ENCODE data around the gene BEST3. TPM values are rescaled to one million over a fixed set of nuclear protein-coding genes. Genes with fewer than 3 reads are reported as not detected.

Gene BEST3
- total and polyA plus RNA-seq, 4 donors: 0.83 to 2.6 (median 1.9) TPM

- DNase-seq (ENCODE audit: low read depth in 4 of 6, low spot score in 6 of 6): no peak
- H3K27me3 ChIP-seq (ENCODE audit: control insufficient read depth, insufficient read depth, low read length): no peaks in the 10 kb centered on the region
- no CpG with 5 or more reads among the region's 1 CpG for WGBS (ENCODE audit: insufficient coverage)
These were observed 20.5 kb upstream of the BEST3 start for GRCh38 chr12:69719336-69720316.

GRCh38 chr12:69714542-69714941, 15.4 kb upstream of the BEST3 start:
- H3K27me3 ChIP-seq (ENCODE audit: control insufficient read depth, insufficient read depth, low read length): no peaks in the 10 kb centered on the region
- no peaks in the 10 kb centered on the region for H3K36me3 ChIP-seq (ENCODE audit: control insufficient read depth, insufficient read depth, low read length)
- no peak overlapping the region for H3K27ac ChIP-seq (ENCODE audit: low read depth, low read length)
- WGBS (ENCODE audit: insufficient coverage): no CpG with 5 or more reads among the region's 3 CpGs
- no peaks in the 10 kb centered on the region for H3K4me1 ChIP-seq (ENCODE audit: control insufficient read depth, insufficient read depth, low read length)
- H3K4me3 ChIP-seq (ENCODE audit: low read depth, low read length): no peak overlapping the region
- no peaks in the 10 kb centered on the region for H3K9me3 ChIP-seq (ENCODE audit: control insufficient read depth, insufficient read depth, low read length)
- DNase-seq (ENCODE audit: low read depth in 4 of 6, low spot score in 6 of 6): no peak

More at GRCh38 chr12:69719336-69720316, 20.5 kb upstream of the BEST3 start:
- H3K4me1 ChIP-seq (ENCODE audit: control insufficient read depth, insufficient read depth, low read length): no peaks in the 10 kb centered on the region
- no peak overlapping the region for H3K4me3 ChIP-seq (ENCODE audit: low read depth, low read length)
- no peak overlapping the region for H3K27ac ChIP-seq (ENCODE audit: low read depth, low read length)
- H3K9me3 ChIP-seq (ENCODE audit: control insufficient read depth, insufficient read depth, low read length): peaks cover under 1% of the 10 kb centered on the region
- H3K36me3 ChIP-seq (ENCODE audit: control insufficient read depth, insufficient read depth, low read length): no peaks in the 10 kb centered on the region

GRCh38 chr12:69712826-69713225, 13.7 kb upstream of the BEST3 start:
- 100% methylated on average over 2 of the region's 2 CpGs for WGBS (ENCODE audit: insufficient coverage)

GRCh38 chr12:69708649-69709048, 9.5 kb upstream of the BEST3 start:
- Histone ChIP-seq H3K4me3 (ENCODE audit: low read depth, low read length) (no peak overlapping the region), H3K36me3 (ENCODE audit: control insufficient read depth, insufficient read depth, low read length) (no peaks in the 10 kb centered on the region), H3K9me3 (ENCODE audit: control insufficient read depth, insufficient read depth, low read length) (no peaks in the 10 kb centered on the region), H3K27ac (ENCODE audit: low read depth, low read length) (no peak overlapping the region), H3K27me3 (ENCODE audit: control insufficient read depth, insufficient read depth, low read length) (no peaks in the 10 kb centered on the region), H3K4me1 (ENCODE audit: control insufficient read depth, insufficient read depth, low read length) (no peaks in the 10 kb centered on the region)
- no peak for DNase-seq (ENCODE audit: low read depth in 4 of 6, low spot score in 6 of 6)
- WGBS (ENCODE audit: insufficient coverage): no CpG with 5 or more reads among the region's 3 CpGs

More at GRCh38 chr12:69712826-69713225, 13.7 kb upstream of the BEST3 start:
- no peaks in the 10 kb centered on the region for H3K27me3 ChIP-seq (ENCODE audit: control insufficient read depth, insufficient read depth, low read length)
- no peak overlapping the region for H3K4me3 ChIP-seq (ENCODE audit: low read depth, low read length)
- no peaks in the 10 kb centered on the region for H3K36me3 ChIP-seq (ENCODE audit: control insufficient read depth, insufficient read depth, low read length)
- no peaks in the 10 kb centered on the region for H3K9me3 ChIP-seq (ENCODE audit: control insufficient read depth, insufficient read depth, low read length)
- DNase-seq (ENCODE audit: low read depth in 4 of 6, low spot score in 6 of 6): no peak
- no peaks in the 10 kb centered on the region for H3K4me1 ChIP-seq (ENCODE audit: control insufficient read depth, insufficient read depth, low read length)
- no peak overlapping the region for H3K27ac ChIP-seq (ENCODE audit: low read depth, low read length)

DNA sequence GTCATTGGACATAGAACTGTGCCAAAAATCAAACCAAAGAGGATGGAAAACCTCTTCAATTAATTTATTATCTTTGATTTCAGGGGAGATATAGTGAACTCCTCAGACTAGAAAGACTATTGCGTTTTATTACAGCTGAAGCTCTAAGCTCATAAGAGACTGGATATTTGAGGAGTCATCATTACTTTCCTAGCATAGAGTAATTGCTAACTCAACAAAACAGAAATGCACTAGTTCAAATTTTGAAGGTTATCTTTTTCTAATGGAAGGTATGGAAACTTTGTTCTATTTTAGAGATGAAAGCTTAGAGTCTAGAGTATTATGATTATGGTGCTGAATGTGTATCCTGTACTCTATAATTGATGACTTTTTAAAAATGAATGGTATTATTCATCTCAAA, 5.3 kb upstream of the BEST3 start:
- H3K4me1 ChIP-seq (ENCODE audit: control insufficient read depth, insufficient read depth, low read length): no peaks in the 10 kb centered on the region
- H3K36me3 ChIP-seq (ENCODE audit: control insufficient read depth, insufficient read depth, low read length): no peaks in the 10 kb centered on the region
- DNase-seq (ENCODE audit: low read depth in 4 of 6, low spot score in 6 of 6): no peak
- no peaks in the 10 kb centered on the region for H3K27me3 ChIP-seq (ENCODE audit: control insufficient read depth, insufficient read depth, low read length)
- no CpG with 5 or more reads among the region's 1 CpG for WGBS (ENCODE audit: insufficient coverage)
- no peak overlapping the region for H3K4me3 ChIP-seq (ENCODE audit: low read depth, low read length)
- H3K9me3 ChIP-seq (ENCODE audit: control insufficient read depth, insufficient read depth, low read length): no peaks in the 10 kb centered on the region
- H3K27ac ChIP-seq (ENCODE audit: low read depth, low read length): no peak overlapping the region

GRCh38 chr12:69703146-69703642, 4.1 kb upstream of the BEST3 start:
- no peaks in the 10 kb centered on the region for H3K4me1 ChIP-seq (ENCODE audit: control insufficient read depth, insufficient read depth, low read length)
- H3K4me3 ChIP-seq (ENCODE audit: low read depth, low read length): no peak overlapping the region
- WGBS (ENCODE audit: insufficient coverage): 100% methylated on average over 1 of the region's 1 CpG
- no peaks in the 10 kb centered on the region for H3K9me3 ChIP-seq (ENCODE audit: control insufficient read depth, insufficient read depth, low read length)
- no peak for DNase-seq (ENCODE audit: low read depth in 4 of 6, low spot score in 6 of 6)
- H3K36me3 ChIP-seq (ENCODE audit: control insufficient read depth, insufficient read depth, low read length): no peaks in the 10 kb centered on the region
- no peak overlapping the region for H3K27ac ChIP-seq (ENCODE audit: low read depth, low read length)
- no peaks in the 10 kb centered on the region for H3K27me3 ChIP-seq (ENCODE audit: control insufficient read depth, insufficient read depth, low read length)

- Histone ChIP-seq H3K27me3 (ENCODE audit: control insufficient read depth, insufficient read depth, low read length) (no peaks in the 10 kb centered on the region), H3K36me3 (ENCODE audit: control insufficient read depth, insufficient read depth, low read length) (no peaks in the 10 kb centered on the region), H3K4me1 (ENCODE audit: control insufficient read depth, insufficient read depth, low read length) (no peaks in the 10 kb centered on the region), H3K4me3 (ENCODE audit: low read depth, low read length) (no peak overlapping the region), H3K9me3 (ENCODE audit: control insufficient read depth, insufficient read depth, low read length) (no peaks in the 10 kb centered on the region), H3K27ac (ENCODE audit: low read depth, low read length) (no peak overlapping the region)
- peak in 2 of 6 donors; percentile 78 to 89 for DNase-seq (ENCODE audit: low read depth in 4 of 6, low spot score in 6 of 6)
- WGBS (ENCODE audit: insufficient coverage): no CpG with 5 or more reads among the region's 3 CpGs
These were observed 2.7 kb upstream of the BEST3 start for GRCh38 chr12:69701826-69702225.

GRCh38 chr12:69698054-69698453, 1.0 kb downstream of the BEST3 start:
- WGBS (ENCODE audit: insufficient coverage): 40% methylated on average over 1 of the region's 2 CpGs
- Histone ChIP-seq H3K4me3 (ENCODE audit: low read depth, low read length) (no peak overlapping the region), H3K36me3 (ENCODE audit: control insufficient read depth, insufficient read depth, low read length) (no peaks in the 10 kb centered on the region), H3K4me1 (ENCODE audit: control insufficient read depth, insufficient read depth, low read length) (no peaks in the 10 kb centered on the region), H3K9me3 (ENCODE audit: control insufficient read depth, insufficient read depth, low read length) (no peaks in the 10 kb centered on the region), H3K27me3 (ENCODE audit: control insufficient read depth, insufficient read depth, low read length) (no peaks in the 10 kb centered on the region), H3K27ac (ENCODE audit: low read depth, low read length) (no peak overlapping the region)
- no peak for DNase-seq (ENCODE audit: low read depth in 4 of 6, low spot score in 6 of 6)

- 91% methylated on average over 4 of the region's 7 CpGs for WGBS (ENCODE audit: insufficient coverage)
- Histone ChIP-seq H3K27me3 (ENCODE audit: control insufficient read depth, insufficient read depth, low read length) (no peaks in the 10 kb centered on the region), H3K9me3 (ENCODE audit: control insufficient read depth, insufficient read depth, low read length) (no peaks in the 10 kb centered on the region), H3K27ac (ENCODE audit: low read depth, low read length) (no peak overlapping the region), H3K36me3 (ENCODE audit: control insufficient read depth, insufficient read depth, low read length) (no peaks in the 10 kb centered on the region), H3K4me3 (ENCODE audit: low read depth, low read length) (no peak overlapping the region), H3K4me1 (ENCODE audit: control insufficient read depth, insufficient read depth, low read length) (peaks cover 2% of the 10 kb centered on the region)
- DNase-seq (ENCODE audit: low read depth in 4 of 6, low spot score in 6 of 6): no peak
These were observed 5.0 kb downstream of the BEST3 start for GRCh38 chr12:69694123-69694522.

DNA sequence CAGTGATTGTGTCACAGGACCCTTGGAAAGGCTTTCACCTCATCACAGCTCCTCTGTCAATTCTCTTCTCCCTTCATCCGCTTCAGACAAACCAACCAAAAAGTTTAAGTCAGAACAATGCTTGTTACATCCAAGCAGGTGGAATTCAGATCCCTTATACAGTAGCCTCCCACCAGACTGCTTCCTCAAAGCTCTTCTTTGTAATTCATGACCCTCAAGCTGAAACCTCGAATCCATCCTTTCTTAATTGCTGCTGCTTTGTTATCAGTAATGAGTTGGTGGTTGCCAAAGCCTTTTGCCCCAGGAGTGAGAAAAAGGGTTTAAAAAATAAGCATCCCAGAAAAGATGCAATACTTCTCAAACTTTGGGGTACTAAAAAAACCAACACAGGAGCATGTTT, 9.5 kb downstream of the BEST3 start:
- no peaks in the 10 kb centered on the region for H3K27me3 ChIP-seq (ENCODE audit: control insufficient read depth, insufficient read depth, low read length)
- H3K9me3 ChIP-seq (ENCODE audit: control insufficient read depth, insufficient read depth, low read length): no peaks in the 10 kb centered on the region
- no peak overlapping the region for H3K27ac ChIP-seq (ENCODE audit: low read depth, low read length)
- no peak overlapping the region for H3K4me3 ChIP-seq (ENCODE audit: low read depth, low read length)
- WGBS (ENCODE audit: insufficient coverage): 75% methylated on average over 1 of the region's 2 CpGs
- DNase-seq (ENCODE audit: low read depth in 4 of 6, low spot score in 6 of 6): no peak
- no peaks in the 10 kb centered on the region for H3K36me3 ChIP-seq (ENCODE audit: control insufficient read depth, insufficient read depth, low read length)
- H3K4me1 ChIP-seq (ENCODE audit: control insufficient read depth, insufficient read depth, low read length): peaks cover 6% of the 10 kb centered on the region
